Common myeloid progenitor, CD34-positive (primary cell): Measurements from ENCODE around the gene CHD6.

Experiments used
- CTCF ChIA-PET: fragments of 350-600 bp; sonication (Branson Sonifier 250); formaldehyde crosslinking; loops from one replicate; lab custom pipeline; 2021; ENCODE audit warnings: antibody characterized with exemption; lab: Charles Lee
- POLR2A ChIA-PET: fragments of 350-600 bp; sonication (Branson Sonifier 250); formaldehyde crosslinking; loops from one replicate; lab custom pipeline; 2021; ENCODE audit warnings: antibody characterized with exemption; lab: Charles Lee
- DNase-seq, 3 donors: peaks; one replicate each; pipeline versions ENCODE4 v3.0.0 to v3.0.0-alpha.2; 2013
- H3K27ac ChIP-seq, 2 experiments: 1 replicate in 1 of 2; 2 replicates in 1 of 2; pipeline ENCODE4 v1.7.0; 2013; ENCODE audit warnings: inconsistent platforms in 2 of 2, low read length in 2 of 2, mild to moderate bottlenecking in 2 of 2, low read depth in 1 of 2, moderate library complexity in 1 of 2; ENCODE audit not compliant: severe bottlenecking in 2 of 2, insufficient read depth in 1 of 2, poor library complexity in 1 of 2
- H3K27me3 ChIP-seq, 5 experiments: replicated peaks in 2 of 5; 1 replicate in 3 of 5; 2 replicates in 2 of 5; pipeline versions ENCODE4 v1.6.1 to v1.7.0; 2013; ENCODE audit warnings: low read length in 4 of 5, mild to moderate bottlenecking in 2 of 5, moderate library complexity in 2 of 5, inconsistent platforms in 1 of 5; ENCODE audit not compliant: insufficient read depth in 5 of 5, control insufficient read depth in 4 of 5
- H3K36me3 ChIP-seq, 4 experiments: 1 replicate in 2 of 4; 2 replicates in 2 of 4; pipeline versions ENCODE4 v1.6.1 to v1.7.0; 2013; ENCODE audit warnings: low read length in 3 of 4, control low read depth in 1 of 4, mild to moderate bottlenecking in 1 of 4; ENCODE audit not compliant: control insufficient read depth in 4 of 4, insufficient read depth in 4 of 4
- H3K4me1 ChIP-seq, 4 experiments: 1 replicate in 3 of 4; 2 replicates in 1 of 4; pipeline versions ENCODE4 v1.6.1 to v1.7.1; 2013; ENCODE audit warnings: low read length in 3 of 4, mild to moderate bottlenecking in 3 of 4, control low read depth in 1 of 4, inconsistent platforms in 1 of 4, moderate library complexity in 1 of 4; ENCODE audit not compliant: control insufficient read depth in 4 of 4, insufficient read depth in 4 of 4; ENCODE audit errors: control extremely low read depth in 1 of 4
- H3K4me3 ChIP-seq, 7 experiments: 1 replicate in 4 of 7; 2 replicates in 3 of 7; pipeline versions ENCODE4 v1.5.1 to v1.7.0; 2013; ENCODE audit warnings: mild to moderate bottlenecking in 7 of 7, low read length in 6 of 7, moderate library complexity in 6 of 7, inconsistent platforms in 2 of 7, low read depth in 2 of 7, control low read depth in 1 of 7; ENCODE audit not compliant: insufficient read depth in 4 of 7, control insufficient read depth in 1 of 7; ENCODE audit errors: extremely low read depth in 1 of 7
- H3K9me3 ChIP-seq, 5 experiments: 1 replicate in 4 of 5; 2 replicates in 1 of 5; pipeline versions ENCODE4 v1.6.1 to v1.7.1; 2013; ENCODE audit warnings: low read length in 4 of 5, mild to moderate bottlenecking in 2 of 5, inconsistent platforms in 1 of 5, low read depth in 1 of 5, moderate library complexity in 1 of 5; ENCODE audit not compliant: control insufficient read depth in 4 of 5, insufficient read depth in 2 of 5; ENCODE audit errors: control extremely low read depth in 1 of 5
- WGBS: methylation state at CpG from one replicate; pipeline ENCODE4 v1.1.5; 2013; ENCODE audit not compliant: insufficient coverage; 5-methylcytosine and 5-hydroxymethylcytosine counted together

Gene CHD6

DNA sequence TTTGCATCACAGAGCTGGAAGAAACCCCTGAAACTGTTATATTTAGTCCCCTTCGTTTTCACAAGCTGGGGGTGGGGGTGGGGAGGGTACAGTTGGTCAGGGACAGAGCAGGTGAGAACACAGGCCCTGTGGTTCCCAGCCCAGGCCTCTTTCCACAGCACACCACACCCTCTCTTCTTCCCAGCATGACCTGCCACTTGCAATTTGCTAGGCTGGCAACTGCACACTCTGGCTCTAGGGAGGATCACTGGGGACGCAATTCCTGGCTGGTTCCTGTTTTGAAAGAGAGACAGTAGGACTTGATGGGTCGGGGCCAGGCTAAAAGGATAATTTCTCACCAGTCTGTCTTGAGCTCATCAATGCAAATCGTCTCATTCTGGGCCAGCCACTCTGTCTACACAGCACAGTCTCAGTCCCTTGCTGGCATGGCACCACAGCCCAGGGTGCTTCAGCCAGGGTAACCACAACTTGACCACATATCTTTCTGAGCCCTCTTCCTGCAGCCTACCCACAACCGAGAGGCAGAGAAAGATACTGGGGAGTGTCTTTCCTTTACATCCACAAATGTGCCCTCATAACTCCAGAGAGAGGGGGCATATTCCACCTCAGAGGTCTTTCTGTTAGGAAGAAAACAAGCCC, 209.9 kb downstream of the CHD6 start:
- H3K4me3 ChIP-seq = peak overlapping the region in 2 of 7 experiments; percentile 37 to 52
- ChIA-PET CTCF (interaction anchor here (1.6 to 4.6 kb wide), 3 partner anchors 10 to 17 kb away, joined by 3 to 19 read pairs (median 5); no protein-coding TSS in a partner anchor), POLR2A (no interaction called here)
- peaks cover 10 to 41% (median 32%) of the 10 kb centered on the region in 4 experiments for H3K4me1 ChIP-seq
- H3K36me3 ChIP-seq = peaks cover 6 to 74% (median 49%) of the 10 kb centered on the region in 4 experiments
- peak; percentile 68 to 89 (median 86) for DNase-seq
- H3K27me3 ChIP-seq = no peaks in the 10 kb centered on the region
- H3K27ac ChIP-seq = no peak overlapping the region
- WGBS = 7% methylated on average over 4 of the region's 5 CpGs
- no peaks in the 10 kb centered on the region for H3K9me3 ChIP-seq

DNA sequence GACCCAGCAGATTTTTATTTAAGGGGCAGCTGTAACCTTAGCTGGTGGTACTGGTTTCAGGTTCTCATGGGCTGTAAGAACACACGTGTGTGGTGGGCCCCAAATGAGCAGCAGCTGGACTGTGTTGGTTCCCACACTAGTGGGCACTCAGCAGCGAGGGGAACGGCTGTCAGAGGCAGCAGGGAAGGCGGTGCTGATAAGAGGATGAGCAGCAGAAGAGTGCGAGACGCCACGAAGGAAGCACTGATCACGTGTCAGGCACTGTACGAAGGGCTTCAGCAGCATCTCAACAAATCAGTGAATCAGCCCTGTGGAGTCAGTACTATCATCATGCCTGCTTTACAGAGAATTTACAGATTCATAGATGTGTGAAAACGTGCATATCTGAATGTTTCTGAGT, 210.6 kb downstream of the CHD6 start:
- CTCF ChIA-PET = interaction anchor here (1.2 to 1.8 kb wide), 2 partner anchors 9 to 56 kb away, joined by 3 to 5 read pairs; no protein-coding TSS in a partner anchor

DNA sequence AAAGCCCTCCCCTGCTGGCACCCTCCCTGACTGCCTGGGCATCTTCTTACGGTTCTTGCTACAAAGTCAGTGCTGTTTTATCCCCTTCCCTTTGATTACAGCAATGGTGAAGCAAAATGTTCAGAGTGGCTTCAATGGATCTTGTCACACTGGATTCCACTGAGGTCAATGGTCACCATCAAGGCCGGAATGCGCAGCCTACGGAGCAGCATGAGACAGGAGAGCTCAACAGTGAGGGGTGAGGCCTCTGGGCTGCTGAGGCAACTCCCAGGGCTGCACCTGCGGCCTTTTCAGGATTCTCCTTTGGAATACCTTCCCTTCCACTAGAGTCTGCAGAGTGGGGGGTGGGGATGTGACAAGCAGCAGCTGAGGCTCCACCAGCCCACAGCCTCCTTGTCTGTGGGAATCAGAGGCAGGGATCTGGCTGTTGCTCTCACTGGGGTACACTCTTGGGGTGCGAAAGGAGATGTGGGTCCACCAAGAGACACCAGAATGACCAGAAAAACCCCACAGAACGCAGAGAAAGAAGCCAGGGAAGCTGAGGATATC, 211.2 kb downstream of the CHD6 start:
- peaks cover 3 to 69% (median 42%) of the 10 kb centered on the region in 4 experiments for H3K36me3 ChIP-seq
- 98% methylated on average over 5 of the region's 7 CpGs for WGBS
- POLR2A ChIA-PET = no interaction called here
- no peaks in the 10 kb centered on the region for H3K27me3 ChIP-seq
- H3K4me1 ChIP-seq = peaks cover 10 to 41% (median 32%) of the 10 kb centered on the region in 4 experiments
- H3K27ac ChIP-seq = no peak overlapping the region
- no peak overlapping the region for H3K4me3 ChIP-seq
- H3K9me3 ChIP-seq = no peaks in the 10 kb centered on the region
- CTCF ChIA-PET = interaction anchor here (1.2 to 1.8 kb wide), 2 partner anchors 9 to 56 kb away, joined by 3 to 5 read pairs; no protein-coding TSS in a partner anchor
- no peak for DNase-seq

More for the DNA sequence above, 210.6 kb downstream of the CHD6 start:
- POLR2A ChIA-PET = no interaction called here
- WGBS = 72% methylated on average over 3 of the region's 10 CpGs
- H3K4me1 ChIP-seq = peaks cover 10 to 41% (median 32%) of the 10 kb centered on the region in 4 experiments
- H3K27me3 ChIP-seq = no peaks in the 10 kb centered on the region
- peaks cover 3 to 71% (median 48%) of the 10 kb centered on the region in 4 experiments for H3K36me3 ChIP-seq
- peak in 2 of 3 donors; percentile 31 to 47 for DNase-seq
- no peak overlapping the region for H3K27ac ChIP-seq
- H3K9me3 ChIP-seq = no peaks in the 10 kb centered on the region
- H3K4me3 ChIP-seq = no peak overlapping the region

DNA sequence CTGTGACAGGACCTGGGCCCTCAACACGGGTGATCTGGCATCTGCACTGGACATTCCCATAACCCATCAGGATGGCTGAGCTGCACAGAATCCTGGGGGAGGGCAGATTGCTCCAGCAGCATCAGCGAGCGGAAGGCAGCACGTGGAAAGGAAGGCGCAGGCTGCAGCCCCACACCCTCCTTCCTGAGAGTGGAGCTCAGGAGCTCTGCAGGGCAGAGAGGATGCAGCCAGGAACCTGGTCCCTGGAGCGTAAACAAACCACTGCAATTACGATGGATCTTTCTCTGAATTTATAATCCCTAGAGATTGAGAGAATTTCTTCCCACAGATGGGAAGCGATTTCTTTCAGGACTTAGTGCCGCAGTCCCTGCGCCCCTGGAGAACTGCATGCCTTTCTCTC, 211.8 kb downstream of the CHD6 start:
- no peaks in the 10 kb centered on the region for H3K9me3 ChIP-seq
- no peak overlapping the region for H3K27ac ChIP-seq
- ChIA-PET CTCF (interaction anchor here (1.2 kb wide), 1 partner anchor 55 kb away, joined by 3 read pairs; no protein-coding TSS in a partner anchor), POLR2A (no interaction called here)
- WGBS = 97% methylated on average over 10 of the region's 10 CpGs
- peaks cover 10 to 41% (median 32%) of the 10 kb centered on the region in 4 experiments for H3K4me1 ChIP-seq
- no peak for DNase-seq
- no peaks in the 10 kb centered on the region for H3K27me3 ChIP-seq
- H3K36me3 ChIP-seq = peaks cover 3 to 63% (median 39%) of the 10 kb centered on the region in 4 experiments
- H3K4me3 ChIP-seq = no peak overlapping the region

DNA sequence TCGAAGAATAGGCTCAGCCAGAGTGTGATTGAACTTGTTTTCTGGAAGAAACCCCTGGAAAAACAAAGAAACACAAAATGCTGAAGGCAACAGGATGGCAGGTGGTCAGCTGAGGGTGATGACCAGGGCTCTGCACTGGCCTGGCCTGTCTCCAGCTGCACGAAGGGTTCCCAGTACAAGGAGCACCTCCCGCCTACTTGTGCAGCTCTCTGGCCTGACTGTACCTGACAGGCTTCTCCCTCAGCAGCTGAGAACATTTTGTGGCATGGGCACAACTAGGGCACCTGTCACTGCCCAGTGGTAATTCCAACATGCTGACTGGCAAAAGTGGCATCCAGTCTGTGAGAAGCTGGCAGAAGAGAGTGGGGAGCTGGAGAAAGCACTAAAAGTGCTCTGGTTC, 212.7 kb downstream of the CHD6 start:
- CTCF ChIA-PET = no interaction called here
- POLR2A ChIA-PET = no interaction called here
- DNase-seq = no peak
- H3K27ac ChIP-seq = no peak overlapping the region
- H3K4me1 ChIP-seq = peaks cover 10 to 41% (median 32%) of the 10 kb centered on the region in 4 experiments
- no peaks in the 10 kb centered on the region for H3K9me3 ChIP-seq
- WGBS = 100% methylated on average over 3 of the region's 3 CpGs
- H3K36me3 ChIP-seq = peaks cover 0 to 58% (median 34%) of the 10 kb centered on the region in 4 experiments
- H3K27me3 ChIP-seq = no peaks in the 10 kb centered on the region
- H3K4me3 ChIP-seq = no peak overlapping the region

DNA sequence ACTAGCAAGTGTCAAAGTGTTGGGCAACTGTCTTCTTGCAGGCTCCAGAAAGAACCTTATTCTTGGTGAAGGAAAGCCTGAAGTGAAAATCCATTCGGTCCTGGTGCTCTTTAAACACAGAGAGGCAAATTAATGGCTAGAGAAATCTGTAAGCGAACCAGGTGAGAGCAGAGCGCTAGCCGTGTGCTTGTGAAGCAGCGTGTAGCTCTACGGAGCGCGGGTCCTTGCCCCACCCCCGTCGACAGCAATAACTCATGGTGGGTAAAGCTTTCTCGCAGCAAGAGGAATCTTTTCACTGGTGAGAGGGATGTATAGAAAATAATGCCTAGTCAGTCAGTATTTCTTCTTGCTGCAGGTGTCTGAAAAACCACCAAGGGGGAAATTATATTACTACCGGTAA, 214.6 kb downstream of the CHD6 start:
- Histone ChIP-seq H3K27ac (no peak overlapping the region), H3K27me3 (no peaks in the 10 kb centered on the region), H3K4me1 (peaks cover 5 to 30% (median 16%) of the 10 kb centered on the region in 4 experiments), H3K36me3 (peaks cover 0 to 50% (median 30%) of the 10 kb centered on the region in 4 experiments), H3K4me3 (no peak overlapping the region), H3K9me3 (no peaks in the 10 kb centered on the region)
- no peak for DNase-seq
- POLR2A ChIA-PET = no interaction called here
- WGBS = 93% methylated on average over 11 of the region's 12 CpGs
- CTCF ChIA-PET = interaction anchor here (0.9 to 1.1 kb wide), 2 partner anchors 13 to 24 kb away, joined by 3 to 4 read pairs; no protein-coding TSS in a partner anchor

DNA sequence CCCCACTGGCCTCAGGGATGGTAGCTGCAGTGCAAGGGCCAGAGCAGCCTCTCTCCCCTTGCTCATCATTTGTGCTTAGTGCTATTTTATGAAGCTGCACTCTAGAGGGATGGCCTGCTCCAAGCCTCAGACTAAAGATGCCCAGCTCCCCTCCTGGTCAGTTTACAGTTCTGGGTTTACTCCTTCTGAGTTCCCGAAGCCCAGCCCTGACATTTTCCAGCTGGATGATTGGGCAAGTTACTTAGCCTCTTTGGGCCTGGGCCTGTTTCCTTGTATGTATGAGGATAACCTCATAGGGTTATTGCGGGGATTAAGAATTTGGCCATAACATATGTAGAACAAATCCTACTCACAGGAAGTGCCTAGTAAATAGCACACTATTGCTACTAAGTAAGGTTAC, 219.8 kb downstream of the CHD6 start:
- H3K27me3 ChIP-seq = peaks cover 0 to 5% (median 3%) of the 10 kb centered on the region in 5 experiments
- DNase-seq = no peak
- H3K36me3 ChIP-seq = peaks cover 0 to 9% (median 3%) of the 10 kb centered on the region in 4 experiments
- no CpG with 5 or more reads among the region's 2 CpGs for WGBS
- H3K4me1 ChIP-seq = peaks cover 0 to under 1% (median 0%) of the 10 kb centered on the region in 4 experiments
- no peaks in the 10 kb centered on the region for H3K9me3 ChIP-seq
- POLR2A ChIA-PET = no interaction called here
- no peak overlapping the region for H3K4me3 ChIP-seq
- no peak overlapping the region for H3K27ac ChIP-seq
- CTCF ChIA-PET = interaction anchor here (0.9 to 1.6 kb wide), 3 partner anchors 9 to 13 kb away, joined by 3 to 5 read pairs (median 3); no protein-coding TSS in a partner anchor
